HG02884 (cell line): ENCODE data around the gene CORO1A.
A peak's percentile ranks its signal among the peaks of the same experiment; 100 is the strongest.
"Not testable (repeated sequence)": the region's sequence is repeated elsewhere in the genome, so short reads cannot be mapped to it uniquely, and the experiment has no call there.

Experiments
- ATAC-seq: cut with Tn5 transposase; IDR thresholded peaks from one replicate; pipeline ENCODE4 v1.9.1; 2021; ENCODE audit warnings: mild to moderate bottlenecking, moderate library complexity; ENCODE audit not compliant: unreplicated experiment

CORO1A gene

GRCh38 chr16:30169416-30169815 is 14.0 kb upstream of the CORO1A start:
- ATAC-seq: not testable (repeated sequence)

GRCh38 chr16:30170145-30170544 is 13.3 kb upstream of the CORO1A start:
- ATAC-seq: not testable (repeated sequence)

- ATAC-seq: no peak
Observed at GRCh38 chr16:30173054-30173453, 10.3 kb upstream of the CORO1A start.

- not testable (repeated sequence) for ATAC-seq
Observed at GRCh38 chr16:30176876-30177275, 6.5 kb upstream of the CORO1A start.

GRCh38 chr16:30179195-30179594 is 4.2 kb upstream of the CORO1A start:
- ATAC-seq: no peak

- no peak for ATAC-seq
Observed at GRCh38 chr16:30179931-30180330, 3.5 kb upstream of the CORO1A start.

GRCh38 chr16:30180741-30181140 is 2.7 kb upstream of the CORO1A start:
- ATAC-seq: no peak

- peak; percentile 23 for ATAC-seq
Observed at GRCh38 chr16:30184096-30184890, 891 bp downstream of the CORO1A start.

GRCh38 chr16:30184891-30185682 is 1.7 kb downstream of the CORO1A start:
- no peak for ATAC-seq

DNA sequence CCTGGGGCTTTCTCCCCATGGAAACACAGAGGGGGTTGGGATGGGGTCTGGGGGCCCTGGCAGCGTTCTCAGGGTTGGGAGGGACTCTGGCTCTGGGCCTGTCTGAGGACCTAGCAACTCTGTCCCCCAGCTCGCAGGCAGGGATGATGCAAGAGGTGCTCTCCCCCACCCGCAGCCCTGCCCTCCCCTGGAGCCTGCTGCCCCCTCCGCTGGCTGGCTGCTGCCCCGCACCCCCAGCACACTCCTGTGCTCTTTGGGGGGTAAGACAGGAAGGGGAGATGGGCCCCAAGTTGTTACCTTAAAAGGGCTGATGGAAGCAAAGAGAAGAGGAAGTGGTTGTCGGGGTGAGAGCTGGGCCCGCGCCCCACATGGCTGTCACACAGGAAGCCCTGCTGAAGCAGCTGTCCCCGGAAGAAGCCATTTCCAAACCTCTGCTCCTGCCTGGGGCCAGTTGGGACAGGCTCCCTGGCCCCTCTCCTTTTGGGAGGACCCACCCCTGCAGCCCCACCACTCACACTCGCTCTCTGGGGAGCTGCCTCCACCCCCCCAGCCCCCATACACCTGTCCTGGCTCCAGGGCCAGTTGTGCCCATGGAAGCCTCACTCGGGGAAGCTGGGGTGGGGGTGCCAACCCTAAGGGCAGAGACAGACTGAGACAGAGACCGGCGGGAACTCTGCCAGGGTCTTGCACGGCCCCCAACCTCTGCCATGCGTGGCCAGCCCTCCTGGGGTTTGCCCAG is 2.5 kb downstream of the CORO1A start:
- ATAC-seq: no peak

GRCh38 chr16:30186444-30186781 is 3.0 kb downstream of the CORO1A start:
- no peak for ATAC-seq

DNA sequence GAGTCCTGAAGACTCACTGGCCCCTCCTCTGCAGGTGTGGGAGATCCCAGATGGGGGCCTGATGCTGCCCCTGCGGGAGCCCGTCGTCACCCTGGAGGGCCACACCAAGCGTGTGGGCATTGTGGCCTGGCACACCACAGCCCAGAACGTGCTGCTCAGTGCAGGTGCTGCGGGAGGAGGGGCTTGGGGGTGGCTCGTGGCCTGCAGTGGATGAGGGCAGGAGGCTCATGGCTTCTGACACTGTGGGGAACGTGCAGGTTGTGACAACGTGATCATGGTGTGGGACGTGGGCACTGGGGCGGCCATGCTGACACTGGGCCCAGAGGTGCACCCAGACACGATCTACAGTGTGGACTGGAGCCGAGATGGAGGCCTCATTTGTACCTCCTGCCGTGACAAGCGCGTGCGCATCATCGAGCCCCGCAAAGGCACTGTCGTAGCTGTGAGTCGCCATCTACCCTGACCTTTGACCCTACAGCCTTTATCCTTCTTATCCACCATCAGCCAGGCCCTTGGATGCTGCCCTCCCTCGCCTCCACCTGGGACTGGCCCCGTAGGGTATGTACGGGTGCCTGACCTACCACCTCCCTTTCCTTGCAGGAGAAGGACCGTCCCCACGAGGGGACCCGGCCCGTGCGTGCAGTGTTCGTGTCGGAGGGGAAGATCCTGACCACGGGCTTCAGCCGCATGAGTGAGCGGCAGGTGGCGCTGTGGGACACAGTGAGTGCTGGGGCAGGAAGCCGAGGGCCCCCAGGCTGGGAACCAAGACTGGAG is 3.6 kb downstream of the CORO1A start:
- ATAC-seq: no peak

DNA sequence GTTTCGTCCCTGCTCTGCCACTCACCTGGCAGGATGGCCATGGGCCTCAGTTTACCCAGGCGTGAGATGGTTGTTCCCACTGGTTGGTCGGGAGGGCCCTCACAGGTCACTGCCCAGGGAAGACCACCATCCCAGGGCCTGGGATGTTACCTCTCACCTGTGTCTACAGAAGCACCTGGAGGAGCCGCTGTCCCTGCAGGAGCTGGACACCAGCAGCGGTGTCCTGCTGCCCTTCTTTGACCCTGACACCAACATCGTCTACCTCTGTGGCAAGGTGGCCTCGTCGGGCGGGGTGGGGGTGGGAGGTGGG is 4.1 kb downstream of the CORO1A start:
- no peak for ATAC-seq

- no peak for ATAC-seq
Observed at GRCh38 chr16:30187971-30188561, 4.7 kb downstream of the CORO1A start.

DNA sequence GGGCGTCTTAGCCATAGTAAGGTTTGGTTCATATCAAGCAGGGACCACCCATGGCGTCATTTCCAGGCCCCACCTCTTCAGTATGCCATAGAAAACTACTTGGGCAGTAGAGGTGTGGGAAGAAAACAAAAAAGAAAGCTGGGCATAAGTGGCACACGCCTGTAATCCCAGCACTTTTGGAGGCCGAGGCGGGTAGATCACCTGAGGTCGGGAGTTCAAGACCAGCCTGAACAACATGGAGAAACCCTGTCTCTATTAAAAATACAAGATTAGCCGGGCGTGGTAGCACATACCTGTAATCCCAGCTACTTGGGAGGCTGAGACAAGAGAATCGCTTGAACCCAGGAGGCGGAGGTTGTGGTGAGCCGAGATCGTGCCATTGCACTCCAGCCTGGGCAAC is 7.8 kb downstream of the CORO1A start:
- ATAC-seq: not testable (repeated sequence)

- peak; percentile 7 for ATAC-seq
Observed at GRCh38 chr16:30193098-30193497, 9.7 kb downstream of the CORO1A start.

DNA sequence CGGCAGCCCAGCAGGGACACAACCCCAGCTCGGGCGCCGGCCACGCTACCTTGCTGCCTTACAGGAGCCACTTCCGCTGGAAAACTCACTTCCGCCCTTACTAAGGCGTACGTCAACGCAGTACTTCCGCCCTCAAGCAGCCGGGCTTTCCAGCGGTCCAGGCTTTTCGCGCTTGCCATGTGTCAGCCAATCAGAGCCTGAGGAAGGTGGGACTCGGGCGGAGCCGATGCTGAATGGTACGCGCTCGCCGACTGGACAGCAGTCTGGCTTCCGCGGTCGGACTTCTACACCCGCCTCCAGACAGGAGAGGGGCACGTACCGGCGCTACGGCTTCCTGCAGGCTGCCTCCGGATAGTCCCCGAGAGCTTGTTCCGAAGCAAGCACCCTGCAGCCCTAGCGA is 10.2 kb downstream of the CORO1A start, which contains the start of the genes BOLA2B and SLX1A:
BOLA2B (minus strand) TSS at position 52 of the 400 bp plus-strand sequence. CDS start 71 bp downstream, outside the sequence.
SLX1A (plus strand) TSS at position 261 of the 400 bp plus-strand sequence. CDS start 210 bp downstream, outside the sequence.
- peak; percentile 86 for ATAC-seq

GRCh38 chr16:30194172-30194925 is 10.9 kb downstream of the CORO1A start:
- ATAC-seq: peak; percentile 54

- not testable (repeated sequence) for ATAC-seq
Observed at GRCh38 chr16:30197001-30197400, 13.6 kb downstream of the CORO1A start.
